ENCODE measurements around the gene CD99L2.

The CD99L2 gene

GRCh38 chrX:150770623-150771022, 127.8 kb downstream of the CD99L2 start:
- H3F3A ChIP-seq (ENCODE audit: insufficient read depth, low read length) = no peaks in the 10 kb centered on the region
- no peak overlapping the region for H3K27ac ChIP-seq (ENCODE audit: low read depth, low read length, poor library complexity, severe bottlenecking)
- no peaks in the 10 kb centered on the region for H3K27me3 ChIP-seq (ENCODE audit: insufficient read depth, low read length)
- H3K9me3 ChIP-seq (ENCODE audit: low read length) = no peaks in the 10 kb centered on the region
- TF ChIP-seq, protein P1, sequence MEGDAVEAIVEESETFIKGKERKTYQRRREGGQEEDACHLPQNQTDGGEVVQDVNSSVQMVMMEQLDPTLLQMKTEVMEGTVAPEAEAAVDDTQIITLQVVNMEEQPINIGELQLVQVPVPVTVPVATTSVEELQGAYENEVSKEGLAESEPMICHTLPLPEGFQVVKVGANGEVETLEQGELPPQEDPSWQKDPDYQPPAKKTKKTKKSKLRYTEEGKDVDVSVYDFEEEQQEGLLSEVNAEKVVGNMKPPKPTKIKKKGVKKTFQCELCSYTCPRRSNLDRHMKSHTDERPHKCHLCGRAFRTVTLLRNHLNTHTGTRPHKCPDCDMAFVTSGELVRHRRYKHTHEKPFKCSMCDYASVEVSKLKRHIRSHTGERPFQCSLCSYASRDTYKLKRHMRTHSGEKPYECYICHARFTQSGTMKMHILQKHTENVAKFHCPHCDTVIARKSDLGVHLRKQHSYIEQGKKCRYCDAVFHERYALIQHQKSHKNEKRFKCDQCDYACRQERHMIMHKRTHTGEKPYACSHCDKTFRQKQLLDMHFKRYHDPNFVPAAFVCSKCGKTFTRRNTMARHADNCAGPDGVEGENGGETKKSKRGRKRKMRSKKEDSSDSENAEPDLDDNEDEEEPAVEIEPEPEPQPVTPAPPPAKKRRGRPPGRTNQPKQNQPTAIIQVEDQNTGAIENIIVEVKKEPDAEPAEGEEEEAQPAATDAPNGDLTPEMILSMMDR (IDR thresholded peaks at IDR 0.05; ENCODE audit: low read length) = no peak
- no peak for TF ChIP-seq EZH2 (IDR thresholded peaks at IDR 0.05; ENCODE audit: borderline replicate concordance, low read length)
- H3K9ac ChIP-seq (ENCODE audit: low read length) = no peak overlapping the region
- no peaks in the 10 kb centered on the region for H3K9me2 ChIP-seq (ENCODE audit: low read depth, low read length)
- no peak overlapping the region for H3K4me2 ChIP-seq (ENCODE audit: low read length)
- no peaks in the 10 kb centered on the region for H4K20me1 ChIP-seq (ENCODE audit: insufficient read depth, low read length)
- no peaks in the 10 kb centered on the region for H3K79me2 ChIP-seq (ENCODE audit: insufficient read depth, low read length)
- no peaks in the 10 kb centered on the region for H3K4me1 ChIP-seq (ENCODE audit: insufficient read depth, low read length, severe bottlenecking)
- H3K36me3 ChIP-seq (ENCODE audit: insufficient read depth, low read length) = no peaks in the 10 kb centered on the region
- H3K4me3 ChIP-seq (ENCODE audit: low read depth, low read length, poor library complexity, severe bottlenecking) = no peak overlapping the region
- no peak overlapping the region for H2AFZ ChIP-seq (ENCODE audit: low read length)

DNA sequence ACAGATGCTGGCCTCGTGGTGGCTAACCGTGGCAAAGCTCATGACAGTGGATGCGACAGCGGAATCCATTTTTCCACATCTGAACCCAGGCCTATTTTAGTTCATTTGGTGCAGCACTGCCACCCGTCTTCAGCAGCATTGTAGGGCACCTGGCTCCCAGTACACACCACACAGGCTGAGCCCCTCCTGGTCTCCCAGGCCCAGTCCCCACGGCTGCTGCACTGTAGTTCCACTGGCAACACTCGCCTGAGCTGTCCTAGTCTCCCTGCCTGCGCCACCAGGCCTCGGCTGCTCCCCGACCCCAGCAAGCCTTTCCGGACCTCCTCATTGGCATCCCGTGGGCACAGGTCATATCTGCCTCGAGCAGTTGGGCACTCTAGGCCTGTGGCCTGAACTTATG, 129.1 kb downstream of the CD99L2 start:
- Histone ChIP-seq H3K9ac (ENCODE audit: low read length) (no peak overlapping the region), H3K27ac (ENCODE audit: low read depth, low read length, poor library complexity, severe bottlenecking) (no peak overlapping the region), H3K9me2 (ENCODE audit: low read depth, low read length) (no peaks in the 10 kb centered on the region), H3K27me3 (ENCODE audit: insufficient read depth, low read length) (no peaks in the 10 kb centered on the region), H3K79me2 (ENCODE audit: insufficient read depth, low read length) (no peaks in the 10 kb centered on the region), H3K4me2 (ENCODE audit: low read length) (no peak overlapping the region), H3K4me1 (ENCODE audit: insufficient read depth, low read length, severe bottlenecking) (no peaks in the 10 kb centered on the region), H2AFZ (ENCODE audit: low read length) (no peak overlapping the region), H3F3A (ENCODE audit: insufficient read depth, low read length) (no peaks in the 10 kb centered on the region), H3K36me3 (ENCODE audit: insufficient read depth, low read length) (no peaks in the 10 kb centered on the region), H4K20me1 (ENCODE audit: insufficient read depth, low read length) (no peaks in the 10 kb centered on the region), H3K4me3 (ENCODE audit: low read depth, low read length, poor library complexity, severe bottlenecking) (no peak overlapping the region), H3K9me3 (ENCODE audit: low read length) (no peaks in the 10 kb centered on the region)
- TF ChIP-seq EZH2 (IDR thresholded peaks at IDR 0.05; ENCODE audit: borderline replicate concordance, low read length) = no peak
- TF ChIP-seq, protein P1 (IDR thresholded peaks at IDR 0.05; ENCODE audit: low read length) = no peak

GRCh38 chrX:150768580-150769190, 129.8 kb downstream of the CD99L2 start:
- no peak overlapping the region for H3K4me2 ChIP-seq (ENCODE audit: low read length)
- H3K9me3 ChIP-seq (ENCODE audit: low read length) = no peaks in the 10 kb centered on the region
- no peaks in the 10 kb centered on the region for H4K20me1 ChIP-seq (ENCODE audit: insufficient read depth, low read length)
- H2AFZ ChIP-seq (ENCODE audit: low read length) = no peak overlapping the region
- no peak for TF ChIP-seq EZH2 (IDR thresholded peaks at IDR 0.05; ENCODE audit: borderline replicate concordance, low read length)
- TF ChIP-seq, protein P1 (IDR thresholded peaks at IDR 0.05; ENCODE audit: low read length) = no peak
- H3K9me2 ChIP-seq (ENCODE audit: low read depth, low read length) = no peaks in the 10 kb centered on the region
- H3F3A ChIP-seq (ENCODE audit: insufficient read depth, low read length) = no peaks in the 10 kb centered on the region
- H3K9ac ChIP-seq (ENCODE audit: low read length) = no peak overlapping the region
- H3K36me3 ChIP-seq (ENCODE audit: insufficient read depth, low read length) = no peaks in the 10 kb centered on the region
- no peaks in the 10 kb centered on the region for H3K79me2 ChIP-seq (ENCODE audit: insufficient read depth, low read length)
- H3K27ac ChIP-seq (ENCODE audit: low read depth, low read length, poor library complexity, severe bottlenecking) = no peak overlapping the region
- H3K4me3 ChIP-seq (ENCODE audit: low read depth, low read length, poor library complexity, severe bottlenecking) = no peak overlapping the region
- no peaks in the 10 kb centered on the region for H3K4me1 ChIP-seq (ENCODE audit: insufficient read depth, low read length, severe bottlenecking)
- H3K27me3 ChIP-seq (ENCODE audit: insufficient read depth, low read length) = no peaks in the 10 kb centered on the region
